AG10803 (cell line): Measurements from ENCODE around the gene TTLL8.
"Not testable (repeated sequence)": the region's sequence is repeated elsewhere in the genome, so short reads cannot be mapped to it uniquely, and the experiment has no call there.

ENCODE experiments used
- DNase-seq: peaks from one replicate; pipeline ENCODE4 v3.0.0; 2010; ENCODE audit warnings: low read depth
- H3K4me3 ChIP-seq: 2 replicates; pipeline ENCODE4 v1.5.1; 2011; ENCODE audit warnings: mild to moderate bottlenecking, low read length, control low read depth
- TF ChIP-seq, protein P1 (sequence below): conservative IDR thresholded peaks from 2 replicates; pipeline ENCODE4 v1.5.1; 2011; ENCODE audit warnings: mild to moderate bottlenecking, low read length, control low read depth, inconsistent platforms

Gene TTLL8

DNA sequence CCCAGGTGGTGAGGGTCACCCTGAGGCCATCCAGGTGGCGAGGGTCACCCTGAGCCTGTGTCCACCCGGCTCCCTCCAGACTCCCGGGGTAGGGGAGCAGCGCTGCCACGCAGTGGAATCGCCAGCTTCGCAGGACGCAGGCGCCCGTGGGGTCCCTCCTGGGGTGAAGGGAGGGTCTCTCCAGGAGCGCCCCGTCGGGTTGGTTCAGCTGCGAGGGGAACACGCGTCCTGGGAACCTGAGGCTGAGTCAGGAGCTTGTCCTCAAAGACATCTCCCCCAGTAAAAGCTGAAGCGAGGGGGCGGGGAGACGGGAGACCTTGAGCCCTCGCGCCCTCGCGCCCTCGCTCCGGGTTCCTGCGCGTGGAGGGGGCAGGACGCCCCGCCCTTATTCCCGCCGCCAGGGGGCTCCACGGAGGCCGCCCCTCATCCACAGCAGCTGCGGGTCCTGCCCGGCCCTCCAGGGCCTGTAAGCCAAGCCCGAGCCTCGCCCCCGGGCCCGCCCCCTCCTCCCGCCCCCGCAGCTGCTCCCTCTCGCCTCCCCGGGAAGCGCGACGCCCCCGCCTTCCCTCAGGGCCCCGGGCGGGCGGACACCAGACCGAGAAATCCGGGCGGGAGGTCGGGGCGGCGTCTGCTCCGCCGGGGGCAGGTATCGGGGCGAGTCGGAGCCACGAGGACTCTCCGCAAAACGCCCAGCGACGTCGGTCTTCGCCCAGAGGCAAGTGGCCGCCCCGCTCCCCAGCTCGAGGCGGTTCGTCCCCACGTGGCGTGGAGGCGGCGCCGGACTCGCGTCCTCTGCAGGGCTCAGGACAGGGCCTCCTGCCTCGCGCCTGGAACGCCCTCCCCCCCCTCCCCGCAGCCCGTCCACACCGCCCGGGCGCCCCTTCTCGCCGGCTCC is 74.7 kb downstream of the TTLL8 start:
- no peak for DNase-seq
- no peak overlapping the region for H3K4me3 ChIP-seq
- TF ChIP-seq, protein P1, sequence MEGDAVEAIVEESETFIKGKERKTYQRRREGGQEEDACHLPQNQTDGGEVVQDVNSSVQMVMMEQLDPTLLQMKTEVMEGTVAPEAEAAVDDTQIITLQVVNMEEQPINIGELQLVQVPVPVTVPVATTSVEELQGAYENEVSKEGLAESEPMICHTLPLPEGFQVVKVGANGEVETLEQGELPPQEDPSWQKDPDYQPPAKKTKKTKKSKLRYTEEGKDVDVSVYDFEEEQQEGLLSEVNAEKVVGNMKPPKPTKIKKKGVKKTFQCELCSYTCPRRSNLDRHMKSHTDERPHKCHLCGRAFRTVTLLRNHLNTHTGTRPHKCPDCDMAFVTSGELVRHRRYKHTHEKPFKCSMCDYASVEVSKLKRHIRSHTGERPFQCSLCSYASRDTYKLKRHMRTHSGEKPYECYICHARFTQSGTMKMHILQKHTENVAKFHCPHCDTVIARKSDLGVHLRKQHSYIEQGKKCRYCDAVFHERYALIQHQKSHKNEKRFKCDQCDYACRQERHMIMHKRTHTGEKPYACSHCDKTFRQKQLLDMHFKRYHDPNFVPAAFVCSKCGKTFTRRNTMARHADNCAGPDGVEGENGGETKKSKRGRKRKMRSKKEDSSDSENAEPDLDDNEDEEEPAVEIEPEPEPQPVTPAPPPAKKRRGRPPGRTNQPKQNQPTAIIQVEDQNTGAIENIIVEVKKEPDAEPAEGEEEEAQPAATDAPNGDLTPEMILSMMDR, result no peak

DNA sequence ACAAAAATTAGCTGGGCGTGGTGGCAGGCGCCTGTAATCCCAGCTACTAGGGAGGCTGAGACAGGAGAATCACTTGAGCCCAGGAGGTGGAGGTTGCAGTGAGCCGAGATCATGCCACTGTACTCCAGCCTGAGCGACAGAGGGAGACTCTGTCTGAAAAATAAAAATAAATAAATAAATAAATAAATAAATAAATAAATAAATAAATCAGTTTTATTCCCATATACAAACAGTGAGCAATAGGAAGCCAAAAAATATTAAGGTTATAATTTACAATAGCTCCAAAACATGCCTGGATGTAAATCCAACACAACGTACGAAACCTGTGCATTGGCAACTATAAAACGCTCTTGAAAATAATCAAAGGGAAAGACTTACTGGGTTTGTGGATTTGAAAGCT is 76.3 kb downstream of the TTLL8 start:
- not testable (repeated sequence) for DNase-seq, H3K4me3 ChIP-seq

DNA sequence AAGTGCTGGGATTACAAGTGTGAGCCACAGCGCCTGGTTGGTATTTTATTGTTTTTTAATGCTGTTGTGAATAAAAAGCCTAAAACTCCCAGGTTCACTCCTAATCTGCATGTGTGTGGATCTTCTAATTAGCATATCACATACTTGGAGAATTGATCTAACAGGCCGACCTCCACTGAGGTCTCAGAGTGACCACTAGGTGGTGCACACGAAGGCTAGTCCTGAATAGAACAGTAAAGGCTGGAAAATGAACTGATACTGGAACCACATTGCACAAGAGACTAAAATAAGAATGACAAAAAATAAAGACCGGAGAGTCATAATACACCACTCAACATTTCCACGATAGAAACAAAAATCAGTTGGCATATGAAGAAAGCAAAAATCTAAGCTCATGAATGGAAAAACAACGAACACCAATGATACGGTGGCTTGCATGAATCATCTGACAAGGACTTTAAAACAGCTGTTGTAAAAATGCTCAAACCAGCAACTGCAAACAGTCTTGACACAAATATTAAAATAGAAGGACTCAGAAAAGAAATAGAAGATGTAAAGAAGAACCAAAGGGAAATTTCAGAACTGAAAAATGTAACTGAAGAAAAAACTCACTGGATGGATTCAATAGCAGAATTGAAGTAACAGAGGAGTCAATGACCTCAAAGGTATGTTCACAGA is 78.4 kb downstream of the TTLL8 start:
- no peak overlapping the region for H3K4me3 ChIP-seq
- TF ChIP-seq, protein P1, result peak; percentile 56
- peak; percentile 19 for DNase-seq

DNA sequence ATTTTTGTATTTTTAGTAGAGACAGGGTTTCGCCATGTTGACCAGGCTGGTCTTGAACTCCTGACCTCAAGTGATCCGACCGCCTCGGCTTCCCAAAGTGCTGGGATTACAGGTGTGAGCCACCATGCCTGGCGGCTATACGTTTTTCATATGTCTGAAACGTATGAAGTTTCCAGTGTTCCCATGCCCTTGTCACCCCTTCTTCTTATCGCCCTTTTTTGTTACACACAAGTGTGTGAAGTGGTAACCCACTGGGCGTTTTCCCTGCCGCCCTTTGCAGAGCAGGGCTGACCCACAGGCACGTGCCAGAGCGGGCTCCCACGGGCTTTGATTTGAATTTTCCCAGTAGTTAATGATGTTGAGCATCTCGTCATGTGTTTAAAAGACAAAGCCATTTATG is 80.5 kb downstream of the TTLL8 start:
- H3K4me3 ChIP-seq, result no peak overlapping the region
- TF ChIP-seq, protein P1, result no peak

DNA sequence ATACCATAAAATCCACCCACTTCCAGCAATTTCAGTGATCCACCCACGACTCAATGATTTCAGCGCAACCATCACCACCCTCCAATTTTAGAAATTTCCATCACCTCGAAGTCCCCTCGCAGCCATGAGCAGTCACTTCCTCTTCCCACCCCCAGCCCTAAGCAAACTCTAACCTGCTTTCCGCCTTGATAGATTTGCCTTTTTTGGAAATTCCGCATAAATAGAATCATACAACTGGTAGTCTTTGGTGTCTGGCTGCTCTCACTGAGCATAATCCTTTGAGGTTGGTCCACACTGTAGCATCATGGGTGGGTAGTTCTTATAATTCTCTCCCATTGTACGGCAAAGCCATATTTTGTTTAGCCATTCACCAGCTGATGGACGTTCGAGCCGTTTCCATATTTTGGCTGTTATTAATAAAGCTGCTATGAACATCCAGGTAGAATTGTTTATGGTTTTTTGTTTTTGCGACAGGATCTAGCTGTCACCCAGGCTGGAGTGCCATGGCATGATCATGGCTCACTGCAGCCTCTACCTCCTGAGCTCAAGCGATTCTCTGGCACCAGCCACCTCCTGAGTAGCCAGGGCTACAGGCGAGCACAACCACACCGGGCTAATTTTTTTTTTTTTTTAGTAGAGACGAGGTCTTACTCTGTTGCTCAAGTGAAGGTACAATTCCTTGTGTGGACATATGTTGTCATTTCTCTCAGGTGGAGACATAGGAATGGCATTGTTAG is 81.5 kb downstream of the TTLL8 start:
- DNase-seq, result no peak
- no peak overlapping the region for H3K4me3 ChIP-seq

More for the DNA sequence above, 80.5 kb downstream of the TTLL8 start:
- DNase-seq, result no peak

DNA sequence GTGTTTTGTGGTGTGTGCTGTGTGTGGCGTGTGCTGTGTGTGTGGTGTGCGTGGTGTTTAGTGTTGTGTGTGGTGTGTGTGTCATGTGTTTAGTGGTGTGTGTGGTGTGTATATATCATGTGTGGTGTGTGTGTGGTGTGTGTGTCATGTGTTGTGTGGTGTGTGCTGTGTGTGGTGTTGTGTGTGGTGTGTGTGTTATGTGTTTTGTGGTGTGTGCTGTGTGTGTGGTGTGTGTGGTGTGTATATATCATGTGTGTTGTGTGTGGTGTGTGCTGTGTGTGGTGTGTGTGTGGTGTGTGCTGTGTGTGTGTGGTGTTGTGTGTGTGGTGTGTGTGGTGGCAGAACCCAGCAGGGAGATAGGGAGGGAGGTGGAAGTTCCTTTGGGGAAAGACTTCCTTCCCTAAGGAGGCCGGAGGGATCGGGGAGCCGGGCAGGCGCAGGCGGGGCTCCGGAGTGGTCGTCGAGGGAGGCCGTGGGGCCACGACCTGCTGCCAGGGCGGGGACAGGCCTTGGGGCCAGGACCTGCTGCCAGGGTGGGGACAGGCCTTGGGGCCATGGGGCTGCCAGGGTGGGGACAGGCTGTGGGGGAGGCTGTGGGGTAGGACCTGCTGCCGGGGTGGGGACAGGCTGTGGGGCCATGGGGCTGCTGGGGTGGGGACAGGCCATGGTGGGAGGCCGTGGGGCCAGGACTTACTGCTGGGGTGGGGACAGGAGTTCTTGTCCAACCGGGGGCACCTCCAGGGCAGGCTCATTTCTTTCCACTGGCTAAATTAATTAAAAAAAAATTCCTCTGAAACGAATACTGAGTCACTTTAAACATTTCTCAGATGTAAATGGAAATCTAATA is 82.3 kb downstream of the TTLL8 start:
- no peak overlapping the region for H3K4me3 ChIP-seq
- DNase-seq, result peak; percentile 24
- TF ChIP-seq, protein P1, result no peak

More for the DNA sequence above, 81.5 kb downstream of the TTLL8 start:
- TF ChIP-seq, protein P1, result no peak
